ENCODE data around the gene HSFX1. TPM values are rescaled to one million over a fixed set of nuclear protein-coding genes. Genes with fewer than 3 reads are reported as not detected.
"Not testable (repeated sequence)": the region's sequence is repeated elsewhere in the genome, so short reads cannot be mapped to it uniquely, and the experiment has no call there.

The HSFX1 gene, protein sequence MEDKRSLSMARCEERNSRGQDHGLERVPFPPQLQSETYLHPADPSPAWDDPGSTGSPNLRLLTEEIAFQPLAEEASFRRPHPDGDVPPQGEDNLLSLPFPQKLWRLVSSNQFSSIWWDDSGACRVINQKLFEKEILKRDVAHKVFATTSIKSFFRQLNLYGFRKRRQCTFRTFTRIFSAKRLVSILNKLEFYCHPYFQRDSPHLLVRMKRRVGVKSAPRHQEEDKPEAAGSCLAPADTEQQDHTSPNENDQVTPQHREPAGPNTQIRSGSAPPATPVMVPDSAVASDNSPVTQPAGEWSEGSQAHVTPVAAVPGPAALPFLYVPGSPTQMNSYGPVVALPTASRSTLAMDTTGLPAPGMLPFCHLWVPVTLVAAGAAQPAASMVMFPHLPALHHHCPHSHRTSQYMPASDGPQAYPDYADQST
- 1 to 10 TPM; 2.4 to 6.5 (median 3.7) TPM for total RNA-seq
- 1 to 10 TPM in 1 of 3 donors, under 1 TPM in 2; 0.21 to 1.2 (median 0.24) TPM for polyA plus RNA-seq
- long read RNA-seq, donor 1 = 0 reads
- long read RNA-seq, donor 2 = 0 reads

DNA sequence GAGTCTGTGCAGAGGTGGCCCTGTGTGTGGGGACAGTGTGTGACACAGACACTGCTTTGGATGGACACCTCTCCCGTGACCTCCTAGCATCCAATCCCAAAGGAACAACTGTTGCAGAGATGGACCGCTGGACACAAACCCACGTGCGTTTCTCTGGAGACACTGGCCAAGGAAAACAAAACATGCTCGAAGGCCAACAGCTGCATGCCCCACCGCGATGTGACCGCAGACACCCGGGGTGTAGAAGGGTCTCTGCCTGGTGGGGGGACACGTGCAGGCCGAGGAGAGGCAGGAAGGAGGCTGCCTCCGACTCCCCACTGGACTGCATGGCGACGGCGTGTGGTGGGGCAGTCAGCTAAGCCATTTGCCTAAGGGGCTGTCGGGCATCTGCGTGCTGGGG, at the start of gene HSFX1:
TSS of gene HSFX1 (plus strand) at position 301 of the 400 bp plus-strand sequence. CDS start 614 bp downstream, outside the sequence.
- WGBS, 5 donors = no CpG with 5 or more reads among the region's 17 CpGs
- H3K27me3 ChIP-seq (replicated peaks in 1 of 7); DNase-seq; H3K9me3 ChIP-seq; intact Hi-C loops (cut with DNase I; ENCODE audit: low total_unique reads); H3K4me3 ChIP-seq; H3K27ac ChIP-seq; H3K4me1 ChIP-seq; H3K36me3 ChIP-seq: not testable (repeated sequence)

DNA sequence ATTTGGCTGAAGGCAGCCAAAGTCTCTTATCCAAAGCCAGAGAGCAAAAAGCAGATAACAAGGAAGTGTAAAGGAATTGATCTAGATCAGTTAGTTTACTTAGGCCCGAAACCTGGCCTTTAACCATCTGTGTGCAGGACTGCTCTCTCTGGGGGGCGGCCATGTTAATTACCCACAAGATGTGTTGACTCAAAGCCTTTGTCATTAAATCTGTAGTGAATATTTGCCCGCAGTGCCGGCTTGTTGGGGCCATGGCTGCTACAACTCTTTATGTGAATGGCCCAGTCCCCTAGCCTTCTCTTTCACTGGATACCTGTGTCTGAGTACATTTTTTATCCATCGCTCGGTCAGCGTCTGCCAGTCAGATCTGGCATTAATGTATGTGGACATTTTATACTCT, 46.6 kb upstream of the HSFX1 start:
- H3K9me3 ChIP-seq; H3K27ac ChIP-seq; H3K27me3 ChIP-seq (replicated peaks in 1 of 7); H3K4me3 ChIP-seq; H3K4me1 ChIP-seq; DNase-seq; H3K36me3 ChIP-seq; intact Hi-C loops (cut with DNase I; ENCODE audit: low total_unique reads): not testable (repeated sequence)
- 69 to 100% (median 84%) methylated on average over 3 of the region's 7 CpGs; no CpG with 5 or more reads in 1 of the 5 donors for WGBS, 5 donors

DNA sequence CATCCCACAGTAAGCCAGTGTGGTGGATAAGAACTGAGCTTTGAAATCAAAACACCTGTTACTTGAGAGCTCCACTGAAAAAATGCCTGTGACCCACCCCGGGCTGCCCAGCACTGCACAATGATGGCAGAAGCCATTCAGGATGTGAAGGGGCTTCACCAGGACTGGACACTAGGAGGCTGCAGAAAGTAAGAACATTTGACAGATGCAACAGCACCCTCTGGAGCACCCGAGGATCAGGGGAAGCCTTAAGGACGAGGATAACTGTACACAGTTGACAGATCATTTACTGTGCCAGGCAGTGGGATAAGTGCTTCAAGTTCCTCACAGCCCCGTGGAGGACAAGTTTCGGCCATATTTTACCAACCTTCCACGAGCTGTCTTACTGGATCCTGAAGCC, 31.6 kb upstream of the HSFX1 start:
- H3K4me3 ChIP-seq; H3K27me3 ChIP-seq (replicated peaks in 1 of 7); H3K36me3 ChIP-seq; H3K27ac ChIP-seq; intact Hi-C loops (cut with DNase I; ENCODE audit: low total_unique reads); DNase-seq; H3K9me3 ChIP-seq; H3K4me1 ChIP-seq: not testable (repeated sequence)
- WGBS, 5 donors = no CpG with 5 or more reads among the region's 6 CpGs

DNA sequence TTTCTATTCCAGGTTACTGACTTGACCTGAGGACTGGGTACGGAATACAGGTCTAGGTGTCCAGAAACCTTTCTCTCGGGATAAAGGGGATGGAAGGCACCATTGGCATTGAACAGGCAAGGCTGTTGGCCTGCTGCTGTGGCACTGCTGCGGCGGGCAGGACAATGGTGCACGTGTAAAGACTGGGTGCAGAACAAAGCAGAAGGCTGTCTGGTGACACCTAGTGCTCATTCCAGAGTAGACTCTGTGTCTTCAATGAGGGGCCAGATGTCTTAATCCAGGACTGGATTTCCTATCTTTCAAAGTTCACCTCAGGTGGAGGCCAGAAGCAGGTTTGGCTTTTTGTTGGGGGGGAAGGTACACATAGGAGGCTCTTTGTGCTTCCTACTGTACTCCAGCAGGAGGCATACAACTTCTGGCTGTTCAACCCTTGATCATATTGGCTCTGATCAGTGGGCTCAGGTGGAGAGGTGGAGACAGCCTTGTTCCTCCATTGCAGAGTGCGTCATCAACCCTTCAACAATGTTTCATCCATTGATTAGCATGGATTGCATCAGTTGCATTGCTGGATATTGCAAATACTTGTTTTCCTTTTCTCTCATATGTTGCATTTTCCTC, 27.4 kb upstream of the HSFX1 start:
- H3K9me3 ChIP-seq; H3K4me3 ChIP-seq; H3K27me3 ChIP-seq (replicated peaks in 1 of 7); H3K36me3 ChIP-seq; H3K4me1 ChIP-seq; intact Hi-C loops (cut with DNase I; ENCODE audit: low total_unique reads); DNase-seq; H3K27ac ChIP-seq: not testable (repeated sequence)
- 40 to 91% (median 77%) methylated on average over 1 to 2 of the region's 6 CpGs; no CpG with 5 or more reads in 1 of the 5 donors for WGBS, 5 donors

DNA sequence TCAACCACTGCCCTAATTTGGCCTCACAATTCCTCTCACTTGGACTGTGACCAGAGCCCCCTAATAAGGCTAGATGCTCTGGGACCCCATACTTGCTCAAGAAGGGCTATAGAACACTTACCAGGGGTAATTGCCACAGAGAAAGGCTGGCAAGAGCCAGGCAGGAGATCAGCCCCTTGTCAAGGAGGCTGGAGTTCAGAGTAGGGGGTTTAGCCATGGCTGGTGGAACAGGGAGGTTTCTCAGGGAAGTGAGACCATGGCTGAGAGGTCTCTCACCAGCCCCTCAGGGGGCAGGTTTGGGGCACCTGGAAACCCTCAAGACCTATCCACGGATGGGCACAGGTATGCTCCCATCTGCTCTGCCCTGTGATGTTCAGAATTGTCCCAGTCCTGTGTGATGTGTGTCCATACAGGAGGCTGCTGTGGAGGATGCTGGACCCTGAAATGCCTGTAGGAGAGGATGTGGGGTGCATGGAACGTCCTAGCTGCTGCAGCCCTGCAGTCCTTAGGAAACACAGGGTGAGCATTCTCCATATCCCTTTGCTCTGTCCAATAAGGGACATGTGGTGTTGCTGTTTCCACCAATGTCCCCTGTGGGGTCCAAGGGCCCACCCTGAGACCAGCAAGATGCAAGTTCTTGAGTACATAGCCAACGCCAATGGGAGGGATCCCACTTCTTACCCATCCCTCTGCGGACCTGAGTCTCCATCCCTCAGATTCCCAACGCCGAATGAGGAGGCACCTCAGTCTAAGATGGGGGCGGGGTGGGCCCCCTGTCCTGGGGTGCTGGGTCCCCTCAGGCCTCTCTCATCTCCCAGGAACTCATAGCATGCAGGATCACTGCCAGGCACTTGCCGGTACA, 16.4 kb upstream of the HSFX1 start:
- peak; percentile 52 for DNase-seq
- Histone ChIP-seq H3K4me3 (no peak overlapping the region), H3K36me3 (no peaks in the 10 kb centered on the region), H3K4me1 (no peaks in the 10 kb centered on the region), H3K27ac (no peak overlapping the region), H3K27me3 (replicated peaks in 1 of 7) (no peaks in the 10 kb centered on the region), H3K9me3 (no peaks in the 10 kb centered on the region)
- intact Hi-C loops (cut with DNase I; ENCODE audit: low total_unique reads) = no loop called here
- WGBS, 5 donors = 60 to 96% (median 81%) methylated on average over 2 to 8 of the region's 8 CpGs
- TF ChIP-seq POLR2AphosphoS5 (IDR thresholded peaks at IDR 0.05) (no peak), POLR2A (IDR thresholded peaks at IDR 0.05) (no peak)
- TF ChIP-seq, protein P1, sequence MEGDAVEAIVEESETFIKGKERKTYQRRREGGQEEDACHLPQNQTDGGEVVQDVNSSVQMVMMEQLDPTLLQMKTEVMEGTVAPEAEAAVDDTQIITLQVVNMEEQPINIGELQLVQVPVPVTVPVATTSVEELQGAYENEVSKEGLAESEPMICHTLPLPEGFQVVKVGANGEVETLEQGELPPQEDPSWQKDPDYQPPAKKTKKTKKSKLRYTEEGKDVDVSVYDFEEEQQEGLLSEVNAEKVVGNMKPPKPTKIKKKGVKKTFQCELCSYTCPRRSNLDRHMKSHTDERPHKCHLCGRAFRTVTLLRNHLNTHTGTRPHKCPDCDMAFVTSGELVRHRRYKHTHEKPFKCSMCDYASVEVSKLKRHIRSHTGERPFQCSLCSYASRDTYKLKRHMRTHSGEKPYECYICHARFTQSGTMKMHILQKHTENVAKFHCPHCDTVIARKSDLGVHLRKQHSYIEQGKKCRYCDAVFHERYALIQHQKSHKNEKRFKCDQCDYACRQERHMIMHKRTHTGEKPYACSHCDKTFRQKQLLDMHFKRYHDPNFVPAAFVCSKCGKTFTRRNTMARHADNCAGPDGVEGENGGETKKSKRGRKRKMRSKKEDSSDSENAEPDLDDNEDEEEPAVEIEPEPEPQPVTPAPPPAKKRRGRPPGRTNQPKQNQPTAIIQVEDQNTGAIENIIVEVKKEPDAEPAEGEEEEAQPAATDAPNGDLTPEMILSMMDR (IDR thresholded peaks at IDR 0.05 in 8 of 11, conservative IDR thresholded peaks at IDR 0.05 in 3 of 11) = no peak
